ENCODE measurements around the gene NBEA. TPM values are rescaled to one million over a fixed set of nuclear protein-coding genes. Genes with fewer than 3 reads are reported as not detected.

The NBEA gene
- total and polyA plus RNA-seq, 8 donors = 5.9 to 14.1 (median 11.3) TPM

GRCh38 chr13:35228536-35228935, 286.5 kb downstream of the NBEA start:
- H3K36me3 ChIP-seq = no peaks in the 10 kb centered on the region
- no peak overlapping the region for H3K27ac ChIP-seq
- TF ChIP-seq, protein P1, sequence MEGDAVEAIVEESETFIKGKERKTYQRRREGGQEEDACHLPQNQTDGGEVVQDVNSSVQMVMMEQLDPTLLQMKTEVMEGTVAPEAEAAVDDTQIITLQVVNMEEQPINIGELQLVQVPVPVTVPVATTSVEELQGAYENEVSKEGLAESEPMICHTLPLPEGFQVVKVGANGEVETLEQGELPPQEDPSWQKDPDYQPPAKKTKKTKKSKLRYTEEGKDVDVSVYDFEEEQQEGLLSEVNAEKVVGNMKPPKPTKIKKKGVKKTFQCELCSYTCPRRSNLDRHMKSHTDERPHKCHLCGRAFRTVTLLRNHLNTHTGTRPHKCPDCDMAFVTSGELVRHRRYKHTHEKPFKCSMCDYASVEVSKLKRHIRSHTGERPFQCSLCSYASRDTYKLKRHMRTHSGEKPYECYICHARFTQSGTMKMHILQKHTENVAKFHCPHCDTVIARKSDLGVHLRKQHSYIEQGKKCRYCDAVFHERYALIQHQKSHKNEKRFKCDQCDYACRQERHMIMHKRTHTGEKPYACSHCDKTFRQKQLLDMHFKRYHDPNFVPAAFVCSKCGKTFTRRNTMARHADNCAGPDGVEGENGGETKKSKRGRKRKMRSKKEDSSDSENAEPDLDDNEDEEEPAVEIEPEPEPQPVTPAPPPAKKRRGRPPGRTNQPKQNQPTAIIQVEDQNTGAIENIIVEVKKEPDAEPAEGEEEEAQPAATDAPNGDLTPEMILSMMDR (IDR thresholded peaks at IDR 0.05) = no peak
- no peak for DNase-seq
- intact Hi-C loops (cut with DNase I) = no loop called here
- no peaks in the 10 kb centered on the region for H3K9me3 ChIP-seq
- H3K4me3 ChIP-seq = no peak overlapping the region
- no peaks in the 10 kb centered on the region for H3K27me3 ChIP-seq
- no peaks in the 10 kb centered on the region for H3K4me1 ChIP-seq
- no peak for ATAC-seq

DNA sequence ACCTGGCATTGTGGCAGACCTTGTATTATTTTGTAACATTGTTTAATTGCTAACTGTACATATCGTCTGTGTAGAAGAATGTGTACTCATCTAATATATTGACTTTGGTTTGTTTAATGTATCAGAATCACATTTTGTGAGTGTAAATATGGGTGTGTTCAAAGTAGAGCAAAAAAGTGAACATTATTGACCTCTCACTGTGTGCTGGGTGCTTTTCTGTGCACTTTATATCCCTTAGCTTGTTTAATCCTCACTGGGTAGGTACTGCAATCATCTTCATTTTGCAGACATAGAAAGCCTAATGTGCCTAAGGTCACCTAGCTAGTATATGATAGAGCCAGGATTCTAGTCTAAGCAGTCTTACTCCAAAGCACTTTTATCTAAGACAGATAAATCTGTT, 289.4 kb downstream of the NBEA start:
- DNase-seq (no peak), ATAC-seq (peak; percentile 10)
- H3K27me3 ChIP-seq = no peaks in the 10 kb centered on the region
- H3K4me3 ChIP-seq = no peak overlapping the region
- H3K9me3 ChIP-seq = no peaks in the 10 kb centered on the region
- H3K27ac ChIP-seq = no peak overlapping the region
- TF ChIP-seq, protein P1 (IDR thresholded peaks at IDR 0.05) = no peak
- H3K4me1 ChIP-seq = no peaks in the 10 kb centered on the region
- intact Hi-C loops (cut with DNase I) = no loop called here
- no peaks in the 10 kb centered on the region for H3K36me3 ChIP-seq

DNA sequence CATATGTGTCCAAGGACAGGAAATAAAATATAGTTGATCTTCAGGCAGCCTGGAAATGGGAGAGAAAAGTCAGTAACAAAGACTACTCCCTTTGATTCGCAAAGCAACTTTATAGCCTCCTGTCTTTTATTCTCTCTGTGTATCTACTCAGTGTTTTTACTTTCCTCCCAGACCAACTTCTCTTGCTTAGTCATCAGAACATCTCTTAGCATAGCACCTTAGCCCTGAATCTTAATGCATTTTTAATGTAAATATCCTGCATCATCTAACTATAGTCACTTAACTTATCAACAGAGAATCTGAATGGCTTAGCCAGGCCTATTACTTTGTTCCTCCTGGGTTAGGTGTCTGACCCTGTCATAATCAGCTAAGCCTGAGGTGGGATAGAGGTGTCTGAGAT, 296.2 kb downstream of the NBEA start:
- DNase-seq (no peak), ATAC-seq (no peak)
- Histone ChIP-seq H3K4me3 (no peak overlapping the region), H3K9me3 (no peaks in the 10 kb centered on the region), H3K27ac (no peak overlapping the region), H3K27me3 (no peaks in the 10 kb centered on the region), H3K4me1 (no peaks in the 10 kb centered on the region), H3K36me3 (no peaks in the 10 kb centered on the region)
- TF ChIP-seq, protein P1 (IDR thresholded peaks at IDR 0.05) = no peak
- intact Hi-C loops (cut with DNase I) = no loop called here

DNA sequence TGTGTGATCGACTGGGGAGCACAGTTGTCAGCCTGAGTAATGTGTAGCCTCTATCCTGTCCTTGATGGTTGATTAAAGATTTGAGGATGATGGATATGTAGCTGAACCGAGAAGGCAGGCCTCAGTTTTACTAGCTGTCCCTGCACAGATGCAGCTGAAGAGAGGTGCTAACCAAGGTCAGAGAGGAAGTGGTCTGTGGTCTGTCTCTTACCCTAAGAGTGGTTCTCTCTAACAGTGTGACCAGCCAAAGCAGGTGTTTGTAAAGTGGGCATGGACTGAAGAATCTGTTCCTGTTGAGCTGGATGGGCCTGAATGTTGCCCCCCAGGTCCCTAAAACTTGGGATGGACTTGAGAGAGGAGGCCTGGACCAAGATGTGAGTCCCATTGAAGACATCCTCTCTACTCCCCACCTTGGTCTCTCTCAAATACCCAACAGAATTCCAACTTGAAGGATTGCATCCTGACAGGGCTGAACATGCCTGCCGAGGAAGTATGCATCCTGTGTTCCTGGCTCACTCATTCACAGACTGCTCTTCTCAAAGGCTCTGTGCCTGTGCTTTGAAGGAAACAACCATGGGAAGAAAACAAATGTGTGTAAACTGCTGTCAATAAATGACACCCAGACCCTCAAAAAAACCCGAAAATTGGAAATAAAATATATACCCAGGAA, 310.6 kb downstream of the NBEA start:
- no peaks in the 10 kb centered on the region for H3K27me3 ChIP-seq
- no peak overlapping the region for H3K4me3 ChIP-seq
- DNase-seq = no peak
- ATAC-seq = no peak
- intact Hi-C loops (cut with DNase I) = no loop called here
- TF ChIP-seq, protein P1 (IDR thresholded peaks at IDR 0.05) = no peak
- no peaks in the 10 kb centered on the region for H3K36me3 ChIP-seq
- H3K4me1 ChIP-seq = no peaks in the 10 kb centered on the region
- peaks cover 0 to 13% of the 10 kb centered on the region in 2 donors for H3K9me3 ChIP-seq
- H3K27ac ChIP-seq = no peak overlapping the region

GRCh38 chr13:35255241-35255640, 313.2 kb downstream of the NBEA start:
- no peak for ATAC-seq

More at GRCh38 chr13:35255241-35255640, 313.2 kb downstream of the NBEA start:
- no peak for DNase-seq
- intact Hi-C loops (cut with DNase I) = no loop called here
- Histone ChIP-seq H3K27ac (no peak overlapping the region), H3K9me3 (peaks cover 0 to 13% of the 10 kb centered on the region in 2 donors), H3K36me3 (no peaks in the 10 kb centered on the region), H3K4me1 (no peaks in the 10 kb centered on the region), H3K27me3 (no peaks in the 10 kb centered on the region), H3K4me3 (no peak overlapping the region)
- TF ChIP-seq, protein P1 (IDR thresholded peaks at IDR 0.05) = no peak
